ENCODE results near the gene NEK11. TPM values are rescaled to one million over a fixed set of nuclear protein-coding genes. Genes with fewer than 3 reads are reported as not detected.
"Not testable (repeated sequence)": the region's sequence is repeated elsewhere in the genome, so short reads cannot be mapped to it uniquely, and the experiment has no call there.

NEK11 gene
- polyA plus RNA-seq, 1 donor from 2014 or later = 6.1 TPM

GRCh38 chr3:131360191-131360755 is 333.6 kb downstream of the NEK11 start:
- H4K20me1 ChIP-seq (ENCODE audit: insufficient read depth) = no peaks in the 10 kb centered on the region
- no peak overlapping the region for H3K4me2 ChIP-seq (ENCODE audit: low read length)
- no peak overlapping the region for H2AFZ ChIP-seq (ENCODE audit: low read depth, low read length)
- no peak overlapping the region for H3K4me3 ChIP-seq (ENCODE audit: low read length)
- H3F3A ChIP-seq (ENCODE audit: insufficient read depth, low read length, poor library complexity, severe bottlenecking) = no peaks in the 10 kb centered on the region
- TF ChIP-seq MXI1 (conservative IDR thresholded peaks at IDR 0.05; ENCODE audit: poor library complexity, severe bottlenecking) = no peak
- no peak for TF ChIP-seq EP300 (conservative IDR thresholded peaks at IDR 0.05; ENCODE audit: poor library complexity, severe bottlenecking)
- no peak for TF ChIP-seq EZH2 (IDR thresholded peaks at IDR 0.05; ENCODE audit: borderline replicate concordance, insufficient read depth, low read length, poor library complexity, severe bottlenecking)
- TF ChIP-seq, protein P1, sequence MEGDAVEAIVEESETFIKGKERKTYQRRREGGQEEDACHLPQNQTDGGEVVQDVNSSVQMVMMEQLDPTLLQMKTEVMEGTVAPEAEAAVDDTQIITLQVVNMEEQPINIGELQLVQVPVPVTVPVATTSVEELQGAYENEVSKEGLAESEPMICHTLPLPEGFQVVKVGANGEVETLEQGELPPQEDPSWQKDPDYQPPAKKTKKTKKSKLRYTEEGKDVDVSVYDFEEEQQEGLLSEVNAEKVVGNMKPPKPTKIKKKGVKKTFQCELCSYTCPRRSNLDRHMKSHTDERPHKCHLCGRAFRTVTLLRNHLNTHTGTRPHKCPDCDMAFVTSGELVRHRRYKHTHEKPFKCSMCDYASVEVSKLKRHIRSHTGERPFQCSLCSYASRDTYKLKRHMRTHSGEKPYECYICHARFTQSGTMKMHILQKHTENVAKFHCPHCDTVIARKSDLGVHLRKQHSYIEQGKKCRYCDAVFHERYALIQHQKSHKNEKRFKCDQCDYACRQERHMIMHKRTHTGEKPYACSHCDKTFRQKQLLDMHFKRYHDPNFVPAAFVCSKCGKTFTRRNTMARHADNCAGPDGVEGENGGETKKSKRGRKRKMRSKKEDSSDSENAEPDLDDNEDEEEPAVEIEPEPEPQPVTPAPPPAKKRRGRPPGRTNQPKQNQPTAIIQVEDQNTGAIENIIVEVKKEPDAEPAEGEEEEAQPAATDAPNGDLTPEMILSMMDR (IDR thresholded peaks at IDR 0.05; ENCODE audit: poor library complexity, severe bottlenecking) = no peak
- no peak for TF ChIP-seq RAD21 (conservative IDR thresholded peaks at IDR 0.05)
- no peak for TF ChIP-seq SMC3 (conservative IDR thresholded peaks at IDR 0.05; ENCODE audit: poor library complexity)
- no peak for TF ChIP-seq TAF1 (IDR thresholded peaks at IDR 0.05; ENCODE audit: low read depth)
- TF ChIP-seq REST (IDR thresholded peaks at IDR 0.05; ENCODE audit: borderline replicate concordance) = no peak
- no peak for TF ChIP-seq POLR2AphosphoS5 (IDR thresholded peaks at IDR 0.05)
- peaks cover 13% of the 10 kb centered on the region for H3K27me3 ChIP-seq (ENCODE audit: insufficient read depth, low read depth, low read length)
- no peaks in the 10 kb centered on the region for H3K79me2 ChIP-seq (replicated peaks; ENCODE audit: insufficient read depth, low read length)
- no peaks in the 10 kb centered on the region for H3K36me3 ChIP-seq (ENCODE audit: insufficient read depth, low read length)
- H3K9me2 ChIP-seq (ENCODE audit: insufficient read depth, low read length) = no peaks in the 10 kb centered on the region
- no peaks in the 10 kb centered on the region for H3K9me3 ChIP-seq (ENCODE audit: low read length)
- H3K27ac ChIP-seq (ENCODE audit: low read length) = no peak overlapping the region
- no peak overlapping the region for H3K9ac ChIP-seq (ENCODE audit: low read length)

- H3F3A ChIP-seq (ENCODE audit: insufficient read depth, low read length, poor library complexity, severe bottlenecking); H3K4me2 ChIP-seq (ENCODE audit: low read length); H3K27ac ChIP-seq (ENCODE audit: low read length); H3K9me2 ChIP-seq (ENCODE audit: insufficient read depth, low read length); H3K79me2 ChIP-seq (replicated peaks; ENCODE audit: insufficient read depth, low read length); H3K4me3 ChIP-seq (ENCODE audit: low read length); H3K9ac ChIP-seq (ENCODE audit: low read length); H3K9me3 ChIP-seq (ENCODE audit: low read length); H4K20me1 ChIP-seq (ENCODE audit: insufficient read depth); H2AFZ ChIP-seq (ENCODE audit: low read depth, low read length); H3K36me3 ChIP-seq (ENCODE audit: insufficient read depth, low read length): not testable (repeated sequence)
- H3K27me3 ChIP-seq (ENCODE audit: insufficient read depth, low read depth, low read length) = peaks cover 13% of the 10 kb centered on the region
Observed at GRCh38 chr3:131361066-131361463, 334.4 kb downstream of the NEK11 start.
